NK-92 (cell line): Measurements from ENCODE around the gene MRGPRE.

Experiments
- DNase-seq: peaks from one replicate; lab custom pipeline; 2025; ENCODE audit not compliant: unreplicated experiment; lab: John Stamatoyannopoulos, UW

Gene MRGPRE

DNA sequence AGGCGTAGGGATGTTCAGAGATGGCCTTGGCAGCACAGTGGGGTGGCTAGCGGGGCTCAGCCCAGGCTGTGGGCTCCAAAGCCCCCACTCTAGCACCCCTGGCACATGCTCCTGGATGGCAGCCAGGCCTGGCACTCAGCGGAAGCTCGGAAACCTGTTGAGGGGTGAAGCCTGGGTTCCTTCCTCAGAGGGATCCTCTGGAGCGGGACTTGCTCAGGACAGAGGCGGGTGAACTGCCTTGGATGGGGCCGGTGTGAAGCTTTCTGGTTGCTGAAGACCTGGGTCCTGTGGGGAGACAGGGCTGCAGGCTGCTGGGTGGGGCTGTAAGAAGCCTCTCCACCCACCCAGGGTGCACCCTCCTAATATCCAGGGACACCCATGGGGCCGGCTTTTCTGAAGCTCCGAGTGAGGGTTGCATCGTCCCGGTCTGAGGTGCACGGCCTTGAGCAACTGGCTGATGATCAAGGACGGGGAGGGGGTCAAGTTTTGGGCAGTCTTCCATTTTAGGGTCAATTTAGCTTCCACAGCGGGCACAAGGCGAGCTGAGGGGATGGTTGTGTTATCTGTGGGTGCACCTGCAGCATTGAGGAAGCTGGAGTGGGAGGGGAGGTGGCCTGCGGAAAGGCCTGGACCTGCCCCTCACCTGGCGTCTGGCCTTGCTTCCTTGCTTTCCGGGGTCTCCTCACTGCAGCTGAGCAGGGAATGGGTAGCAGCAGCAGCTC is 5.2 kb downstream of the MRGPRE start:
- DNase-seq, result no peak

- no peak for DNase-seq
These were observed 6.1 kb downstream of the MRGPRE start for GRCh38 chr11:3225826-3226750.

GRCh38 chr11:3225159-3225758 is 7.0 kb downstream of the MRGPRE start:
- DNase-seq, result no peak

GRCh38 chr11:3224401-3225057 is 7.7 kb downstream of the MRGPRE start:
- DNase-seq, result no peak

DNA sequence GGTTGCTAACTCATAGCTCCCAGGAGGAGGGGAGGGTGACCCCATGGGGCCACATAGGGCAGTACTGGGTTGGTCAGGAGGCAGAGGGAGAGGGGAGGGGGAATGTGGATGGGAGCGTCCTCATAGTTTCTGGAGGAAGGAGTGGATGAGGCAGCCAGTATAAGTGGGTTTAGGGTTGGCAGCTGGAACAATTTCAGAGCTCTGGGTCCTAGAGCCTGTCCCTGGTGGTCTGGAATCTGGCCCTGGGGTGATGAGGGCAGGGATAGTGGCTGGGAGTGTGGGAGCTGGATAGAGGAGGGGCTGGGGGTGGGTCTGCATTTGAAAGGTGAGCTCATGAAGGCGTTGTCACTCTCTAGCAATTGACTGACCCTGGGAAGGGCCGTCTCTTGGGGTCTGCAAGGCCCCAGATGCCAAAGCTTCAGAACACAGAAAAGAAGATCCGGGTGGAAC is 8.3 kb downstream of the MRGPRE start:
- DNase-seq, result no peak

- DNase-seq, result no peak
These were observed 9.0 kb downstream of the MRGPRE start for GRCh38 chr11:3222941-3223915.

GRCh38 chr11:3222003-3222855 is 10.0 kb downstream of the MRGPRE start:
- no peak for DNase-seq

- no peak for DNase-seq
These were observed 10.7 kb downstream of the MRGPRE start for GRCh38 chr11:3221408-3222002.

DNA sequence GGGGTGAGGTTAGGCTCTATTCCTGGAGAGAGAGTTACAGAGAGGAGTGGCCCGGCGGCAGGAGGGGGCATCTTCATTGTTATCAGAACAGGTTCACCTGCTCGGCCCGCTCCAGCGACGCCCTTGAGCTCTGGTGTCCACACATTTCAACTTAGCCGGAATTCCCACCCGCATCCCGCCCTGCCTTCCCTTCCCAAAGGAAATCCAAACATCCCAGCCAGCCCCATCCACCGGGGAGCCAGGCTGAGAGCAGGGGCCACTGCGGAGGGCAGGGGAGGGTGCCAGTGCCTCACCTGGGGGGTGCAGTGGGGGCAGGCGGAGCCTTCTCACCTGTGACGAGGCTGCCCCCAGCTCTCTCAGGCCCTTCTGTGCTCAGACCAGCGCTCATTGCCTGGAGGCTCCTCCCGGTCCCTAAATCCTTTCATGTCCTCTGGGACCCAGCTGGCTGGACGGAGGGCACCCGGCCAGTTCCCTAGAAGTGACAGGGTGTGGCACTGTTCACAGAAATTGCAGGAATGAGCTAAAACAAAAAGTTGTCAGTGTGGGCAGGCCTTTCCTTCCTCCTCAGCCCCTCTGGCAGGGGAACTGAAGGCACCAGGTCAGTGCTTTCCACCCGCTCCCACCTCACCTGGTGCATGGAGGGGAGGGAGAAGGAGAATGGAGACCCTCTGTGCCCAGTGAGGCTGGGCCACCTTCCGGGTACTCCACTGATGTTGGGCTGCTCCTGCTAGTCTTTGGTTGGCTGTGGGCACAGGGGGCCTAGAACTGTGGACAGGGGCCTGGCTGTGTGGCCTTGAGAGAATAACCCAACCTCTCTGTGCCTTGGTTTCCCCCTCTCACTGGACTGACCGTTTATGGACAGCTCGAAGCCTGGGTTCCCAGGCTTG is 11.5 kb downstream of the MRGPRE start:
- no peak for DNase-seq

GRCh38 chr11:3220101-3220500 is 12.1 kb downstream of the MRGPRE start:
- DNase-seq, result no peak

DNA sequence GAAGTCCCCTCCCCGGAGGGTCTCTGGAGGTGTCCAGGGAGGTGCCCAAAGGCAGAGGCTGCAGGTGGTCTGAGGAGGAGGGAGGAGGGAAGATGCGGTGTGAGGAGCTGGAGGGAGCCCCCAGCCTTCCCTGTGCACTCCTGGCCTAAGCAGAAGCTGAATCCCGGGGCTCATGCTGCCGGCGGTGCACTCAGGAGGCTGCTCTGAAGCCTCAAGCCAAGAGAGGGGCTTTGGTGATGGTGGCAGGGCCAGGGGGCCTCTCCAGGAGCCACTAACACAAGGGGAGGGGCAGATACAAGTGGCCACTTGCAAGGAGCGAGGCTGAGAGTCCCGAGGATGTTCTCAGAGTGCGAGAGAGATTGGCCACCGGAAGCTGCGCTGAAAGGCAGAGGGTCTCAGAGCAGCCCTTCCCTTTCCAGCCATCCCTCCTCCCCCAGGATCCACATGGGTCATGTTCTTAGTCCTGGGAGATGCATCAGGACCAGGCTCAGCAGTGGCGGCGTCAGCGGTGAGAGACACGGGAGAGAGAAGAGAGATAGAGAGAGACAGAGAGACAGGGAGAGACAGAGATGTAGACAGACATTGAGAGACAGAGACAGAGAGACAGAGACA is 12.8 kb downstream of the MRGPRE start:
- no peak for DNase-seq

GRCh38 chr11:3218483-3219280 is 13.5 kb downstream of the MRGPRE start, which contains the start of gene MRGPRG:
MRGPRG (minus strand) TSS chr11:3218813; CDS start chr11:3218813, 0 bp downstream.
- no peak for DNase-seq

GRCh38 chr11:3217818-3218482 is 14.3 kb downstream of the MRGPRE start:
- no peak for DNase-seq

GRCh38 chr11:3216027-3216525 is 16.1 kb downstream of the MRGPRE start:
- no peak for DNase-seq

GRCh38 chr11:3215346-3216026 is 16.7 kb downstream of the MRGPRE start:
- DNase-seq, result no peak
